ENCODE measurements around the gene KMT2E. TPM values are rescaled to one million over a fixed set of nuclear protein-coding genes. Genes with fewer than 3 reads are reported as not detected.

KMT2E gene
- total RNA-seq, 3 donors from 2014 or later = 115 to 135 (median 132) TPM

DNA sequence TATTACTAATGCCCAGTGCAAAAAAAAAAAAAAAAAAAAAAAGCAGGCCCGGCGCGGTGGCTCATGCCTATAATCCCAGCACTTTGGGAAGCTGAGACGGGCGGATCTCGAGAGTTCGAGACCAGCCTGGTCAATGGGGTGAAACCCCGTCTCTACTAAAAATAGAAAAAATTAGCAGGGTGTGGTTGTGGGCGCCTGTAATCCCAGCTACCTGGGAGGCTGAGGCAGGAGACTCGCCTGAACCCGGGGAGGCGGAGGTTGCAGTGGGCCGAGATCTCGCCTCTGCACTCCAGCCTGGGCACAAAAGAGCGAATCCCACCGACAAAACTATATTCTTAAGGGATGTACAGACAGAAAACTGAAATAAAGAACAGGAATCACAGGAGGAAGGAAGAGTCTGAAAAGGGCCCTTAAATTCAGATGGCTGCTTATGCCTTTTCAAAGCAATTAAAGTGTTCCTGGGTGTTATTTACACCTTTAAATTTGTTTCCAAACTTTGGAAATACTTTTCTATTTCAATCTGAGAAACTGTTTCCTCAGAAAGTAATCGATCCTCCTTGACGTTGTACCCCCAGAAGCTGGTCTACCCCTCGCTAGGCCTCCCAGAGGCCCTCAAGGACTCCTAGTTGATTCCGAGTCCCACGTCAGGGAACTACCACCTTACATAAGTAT, 2.0 kb upstream of the KMT2E start:
- no peaks in the 10 kb centered on the region for H3K9me3 ChIP-seq
- no peaks in the 10 kb centered on the region for H3K36me3 ChIP-seq (ENCODE audit: low read depth)
- intact Hi-C loops (cut with DNase I, micrococcal nuclease) = no loop called here
- no peak for ATAC-seq
- TF ChIP-seq, protein P1, sequence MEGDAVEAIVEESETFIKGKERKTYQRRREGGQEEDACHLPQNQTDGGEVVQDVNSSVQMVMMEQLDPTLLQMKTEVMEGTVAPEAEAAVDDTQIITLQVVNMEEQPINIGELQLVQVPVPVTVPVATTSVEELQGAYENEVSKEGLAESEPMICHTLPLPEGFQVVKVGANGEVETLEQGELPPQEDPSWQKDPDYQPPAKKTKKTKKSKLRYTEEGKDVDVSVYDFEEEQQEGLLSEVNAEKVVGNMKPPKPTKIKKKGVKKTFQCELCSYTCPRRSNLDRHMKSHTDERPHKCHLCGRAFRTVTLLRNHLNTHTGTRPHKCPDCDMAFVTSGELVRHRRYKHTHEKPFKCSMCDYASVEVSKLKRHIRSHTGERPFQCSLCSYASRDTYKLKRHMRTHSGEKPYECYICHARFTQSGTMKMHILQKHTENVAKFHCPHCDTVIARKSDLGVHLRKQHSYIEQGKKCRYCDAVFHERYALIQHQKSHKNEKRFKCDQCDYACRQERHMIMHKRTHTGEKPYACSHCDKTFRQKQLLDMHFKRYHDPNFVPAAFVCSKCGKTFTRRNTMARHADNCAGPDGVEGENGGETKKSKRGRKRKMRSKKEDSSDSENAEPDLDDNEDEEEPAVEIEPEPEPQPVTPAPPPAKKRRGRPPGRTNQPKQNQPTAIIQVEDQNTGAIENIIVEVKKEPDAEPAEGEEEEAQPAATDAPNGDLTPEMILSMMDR (IDR thresholded peaks at IDR 0.05) = no peak
- peak overlapping the region; percentile 91 for H3K4me3 ChIP-seq
- peaks cover 27% of the 10 kb centered on the region for H3K4me1 ChIP-seq (ENCODE audit: low read depth)
- peak; percentile 53 to 63 (median 61) for DNase-seq

DNA sequence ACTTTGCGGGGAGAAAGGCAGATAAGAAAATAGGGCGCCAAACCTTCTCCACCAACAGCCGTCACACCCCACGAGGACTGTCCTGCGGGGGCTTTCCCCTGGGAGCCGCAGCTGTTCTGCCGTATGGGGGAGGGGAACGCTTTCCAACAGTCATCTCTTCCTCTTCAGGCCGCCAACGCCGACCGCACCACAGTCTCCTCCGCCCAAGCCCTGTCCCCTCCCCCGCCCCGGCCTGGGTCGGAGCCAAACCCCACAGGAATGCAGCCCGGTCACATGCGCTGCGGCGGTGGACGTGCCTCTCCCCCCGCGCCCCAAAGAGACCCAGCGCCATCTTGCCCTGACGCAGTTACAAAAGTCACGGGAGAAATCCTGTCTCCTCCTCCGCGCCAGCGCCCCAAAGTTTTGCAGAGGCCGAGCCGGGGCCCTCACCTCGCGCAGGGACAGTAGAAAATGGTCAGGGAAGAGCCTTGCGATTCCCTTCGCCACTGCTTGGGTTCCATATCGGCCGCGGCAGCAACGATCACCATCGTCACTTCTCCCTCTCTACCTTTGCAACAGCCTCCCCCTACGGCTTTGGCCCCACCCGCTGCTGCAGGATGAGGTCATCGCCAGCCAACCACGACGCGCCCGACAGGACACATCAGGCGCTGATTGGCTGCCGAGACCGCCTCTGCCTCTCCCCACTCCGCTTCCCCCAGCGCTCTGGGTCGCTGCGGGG, 1.3 kb upstream of the KMT2E start:
- Histone ChIP-seq H3K9me3 (no peaks in the 10 kb centered on the region), H3K4me1 (ENCODE audit: low read depth) (peaks cover 24% of the 10 kb centered on the region), H3K4me3 (peak overlapping the region; percentile 91), H3K36me3 (ENCODE audit: low read depth) (no peaks in the 10 kb centered on the region)
- TF ChIP-seq, protein P1 (IDR thresholded peaks at IDR 0.05) = no peak
- peak; percentile 100 for DNase-seq
- peak; percentile 82 for ATAC-seq
- intact Hi-C loops (cut with DNase I, micrococcal nuclease) = no loop called here

DNA sequence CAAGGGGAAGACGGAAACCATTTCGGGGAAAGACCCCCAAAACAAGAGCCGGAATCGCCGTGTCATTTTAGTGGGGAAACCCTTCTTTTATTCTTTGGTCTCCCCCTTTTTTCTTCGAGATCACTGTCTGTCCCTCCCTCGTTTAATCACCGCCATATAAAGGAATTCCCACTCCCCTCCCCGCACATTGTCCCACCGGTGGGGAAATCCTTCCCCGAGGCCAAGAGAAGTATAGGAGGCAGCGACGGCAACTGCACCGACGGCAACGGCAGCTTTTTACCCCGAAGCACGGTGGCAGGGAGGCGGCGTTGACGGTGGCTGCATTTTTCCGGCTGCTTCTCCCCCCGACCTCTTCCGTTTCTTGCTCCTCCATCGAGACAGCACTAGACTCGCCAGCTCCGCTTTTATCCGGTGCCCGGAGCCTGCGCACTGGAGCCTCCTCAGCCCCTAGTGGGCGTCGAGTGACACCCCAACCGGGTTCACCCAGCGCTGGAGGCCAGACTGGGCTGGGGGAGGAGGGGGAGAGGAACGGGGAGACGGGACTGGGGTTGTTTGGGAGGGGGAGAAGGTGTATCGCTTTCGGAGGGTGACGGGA, 687 bp upstream of the KMT2E start:
- Histone ChIP-seq H3K9me3 (no peaks in the 10 kb centered on the region), H3K4me1 (ENCODE audit: low read depth) (peaks cover 24% of the 10 kb centered on the region), H3K36me3 (ENCODE audit: low read depth) (no peaks in the 10 kb centered on the region), H3K4me3 (peak overlapping the region; percentile 91)
- TF ChIP-seq, protein P1 (IDR thresholded peaks at IDR 0.05) = no peak
- intact Hi-C loops (cut with DNase I, micrococcal nuclease) = no loop called here
- DNase-seq (peak; percentile 89 to 97 (median 94)), ATAC-seq (peak; percentile 69)

DNA sequence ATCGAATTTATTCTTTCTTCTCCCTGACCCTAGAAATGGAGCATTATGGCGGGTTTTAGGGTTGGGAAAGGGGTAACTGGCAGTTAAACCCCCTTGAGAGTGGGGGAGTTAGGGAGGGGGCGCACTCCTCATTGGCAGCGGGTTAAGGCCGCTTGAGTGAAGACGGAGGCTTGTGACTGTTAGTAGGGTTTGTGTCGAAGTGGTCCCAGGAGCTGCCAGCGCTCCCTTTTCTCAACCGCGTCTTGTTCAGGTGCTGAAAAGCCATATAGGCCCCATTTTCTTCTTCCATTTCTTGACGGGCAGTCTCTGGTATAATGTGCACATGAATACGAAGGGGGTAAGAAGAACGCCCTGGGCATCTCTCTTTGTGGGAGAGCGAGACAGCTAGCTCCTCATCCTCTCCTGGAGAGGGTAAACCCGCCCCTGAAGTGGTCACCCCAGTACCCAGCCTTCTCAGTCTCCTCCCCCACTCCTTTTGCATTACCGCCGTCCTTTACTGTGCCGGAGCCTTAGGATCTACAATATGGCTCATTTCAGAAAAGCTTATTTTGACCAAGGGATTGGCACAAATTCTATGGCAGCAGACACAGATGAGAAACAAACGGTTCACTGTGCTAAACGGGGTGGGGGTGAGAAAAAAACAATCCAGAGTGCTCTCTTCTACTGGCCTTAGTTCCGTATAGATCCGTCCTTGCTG, 836 bp downstream of the KMT2E start:
- TF ChIP-seq, protein P1 (IDR thresholded peaks at IDR 0.05) = no peak
- Histone ChIP-seq H3K4me1 (ENCODE audit: low read depth) (peaks cover 31% of the 10 kb centered on the region), H3K36me3 (ENCODE audit: low read depth) (no peaks in the 10 kb centered on the region), H3K9me3 (no peaks in the 10 kb centered on the region), H3K4me3 (peak overlapping the region; percentile 91)
- DNase-seq (peak; percentile 60 to 80 (median 69)), ATAC-seq (peak; percentile 19)
- intact Hi-C loops (cut with DNase I, micrococcal nuclease) = loop anchor here in 1 of 2 donors (5.0 kb wide), 1 partner anchor 33 kb away; no protein-coding TSS in a partner anchor

DNA sequence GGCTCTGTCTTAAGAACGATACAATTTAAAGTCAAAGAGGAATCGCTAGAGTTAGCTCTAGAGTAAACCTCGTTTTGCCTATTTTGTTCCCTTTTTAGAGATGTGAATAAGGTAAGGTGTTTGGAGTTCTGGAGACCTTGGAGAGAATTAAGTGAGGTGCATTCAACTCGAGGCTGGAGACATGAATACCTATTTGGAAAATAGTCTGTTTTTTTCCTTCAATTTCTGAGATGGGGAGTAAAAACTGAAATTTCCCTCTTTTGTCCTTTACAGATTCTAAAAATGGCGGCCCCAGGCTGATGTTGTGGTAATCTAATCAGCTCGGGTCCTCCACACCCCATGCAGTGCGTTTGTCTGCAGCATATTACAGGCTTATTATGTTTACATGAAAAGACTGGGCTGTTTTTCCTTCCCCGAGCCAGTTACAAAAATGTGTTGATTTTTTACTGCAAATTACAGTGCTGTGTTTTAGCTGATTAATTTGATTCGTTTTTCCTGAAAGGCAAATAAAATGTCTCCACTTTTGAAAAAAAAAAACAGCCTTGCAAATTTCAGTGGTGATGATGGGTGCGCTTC, 1.5 kb downstream of the KMT2E start:
- ATAC-seq = no peak
- DNase-seq = peak in 1 of 3 donors; percentile 79
- intact Hi-C loops (cut with DNase I, micrococcal nuclease) = loop anchor here in 1 of 2 donors (5.0 kb wide), 1 partner anchor 33 kb away; no protein-coding TSS in a partner anchor
- Histone ChIP-seq H3K4me3 (peak overlapping the region; percentile 91), H3K4me1 (ENCODE audit: low read depth) (peaks cover 31% of the 10 kb centered on the region), H3K36me3 (ENCODE audit: low read depth) (no peaks in the 10 kb centered on the region), H3K9me3 (no peaks in the 10 kb centered on the region)
- TF ChIP-seq, protein P1 (IDR thresholded peaks at IDR 0.05) = no peak
